ENCODE data around the gene ADSL.

The ADSL gene

DNA sequence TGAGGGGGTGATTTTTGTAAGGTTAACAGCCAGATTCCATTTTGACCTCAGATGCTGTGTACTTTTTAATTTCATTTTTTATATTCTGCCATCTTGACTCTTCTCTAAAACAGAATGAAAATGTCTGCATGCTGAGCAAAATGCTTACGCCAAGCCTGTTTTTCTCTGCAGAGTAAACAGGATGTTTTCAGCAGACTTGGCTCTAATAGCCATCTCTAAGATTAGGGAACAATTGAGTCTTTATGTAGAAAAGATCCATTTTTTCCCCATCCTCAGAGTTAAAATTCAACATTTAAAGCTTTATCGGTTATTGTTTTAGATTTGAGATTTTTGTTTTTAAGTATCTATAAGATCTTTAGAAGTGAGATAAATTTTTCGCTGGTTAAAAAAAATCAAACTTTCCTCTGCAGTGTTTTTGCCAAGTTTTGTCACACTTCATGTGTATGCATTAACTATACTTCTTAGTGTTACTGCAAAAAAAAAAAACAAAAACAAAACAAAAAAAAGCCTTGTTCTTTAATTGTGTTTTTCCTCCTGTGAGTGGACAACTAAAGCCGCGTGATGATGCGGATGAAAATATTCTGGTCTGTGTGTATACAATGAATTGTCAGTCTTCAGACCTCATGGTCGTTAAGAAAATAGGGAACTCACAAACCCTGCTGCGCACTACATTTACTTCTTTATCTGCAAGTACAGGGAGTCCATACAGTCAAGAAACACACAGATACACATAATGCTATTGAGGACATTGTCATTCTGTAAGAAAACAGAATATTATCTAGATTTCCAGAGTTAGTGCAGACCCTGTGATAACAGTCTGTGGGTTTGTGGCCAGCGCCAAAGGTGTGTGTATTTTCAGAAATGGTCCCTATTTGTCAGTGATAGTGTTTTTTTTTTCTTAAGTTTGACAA, 17.5 kb upstream of the ADSL start:
- DNase-seq, result no peak

DNA sequence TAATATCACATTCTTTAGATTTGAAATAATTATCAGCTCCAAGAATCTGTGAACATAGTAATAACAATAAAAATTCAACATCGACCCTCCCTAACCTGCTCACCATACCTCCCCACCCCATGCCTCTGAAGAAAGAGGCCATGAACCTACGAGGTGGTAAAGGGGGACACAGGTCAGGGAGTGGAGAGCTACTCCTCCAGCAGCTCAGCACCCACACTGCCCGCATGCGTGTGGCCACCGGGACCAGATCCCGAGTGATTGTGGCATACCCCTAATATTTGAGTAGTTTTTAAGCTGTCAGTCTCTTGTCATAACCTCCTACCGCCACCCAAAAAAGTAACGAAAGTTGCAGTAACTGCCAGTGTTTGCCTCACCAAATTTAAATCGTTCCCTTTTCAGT, 16.8 kb upstream of the ADSL start:
- no peak for DNase-seq

DNA sequence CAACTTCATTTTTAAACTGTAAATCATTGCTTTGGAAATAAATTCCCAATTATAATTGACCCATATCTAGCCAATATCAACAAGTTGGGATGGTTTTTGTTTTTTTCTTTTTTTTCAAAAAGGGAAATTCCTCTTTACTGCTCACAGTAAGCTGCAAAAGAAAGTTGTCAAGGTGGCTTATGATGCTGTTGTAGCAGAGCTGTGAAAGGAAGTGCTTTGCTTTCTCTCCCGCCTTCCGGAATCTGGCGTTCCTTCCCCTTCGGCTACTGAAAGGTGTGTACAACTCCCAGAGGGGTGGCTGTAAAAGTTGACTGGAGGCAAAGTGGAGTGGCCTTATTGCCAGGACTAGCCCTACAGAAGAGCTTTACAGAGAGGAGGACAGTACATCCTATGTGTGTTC, 16.2 kb upstream of the ADSL start:
- no peak for DNase-seq

DNA sequence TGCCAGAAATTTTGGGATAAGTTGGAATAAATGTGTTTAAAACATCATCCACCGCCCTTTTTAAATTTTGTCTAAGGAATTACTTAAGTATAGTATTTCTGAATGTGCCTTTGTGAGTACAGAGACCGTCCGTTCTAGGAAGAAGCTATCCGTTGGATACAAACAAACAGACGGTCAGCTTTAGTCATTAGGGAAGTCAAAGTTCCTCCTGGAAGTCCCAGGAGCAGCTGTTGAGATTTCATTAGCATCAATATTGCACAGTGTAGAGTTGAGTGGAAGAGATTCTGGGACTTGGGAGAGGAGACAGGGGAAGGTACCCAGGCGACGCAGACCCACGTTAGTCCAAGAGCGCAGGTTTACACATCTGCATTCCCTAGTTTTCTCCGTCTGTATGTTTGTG, 15.7 kb upstream of the ADSL start:
- no peak for DNase-seq

DNA sequence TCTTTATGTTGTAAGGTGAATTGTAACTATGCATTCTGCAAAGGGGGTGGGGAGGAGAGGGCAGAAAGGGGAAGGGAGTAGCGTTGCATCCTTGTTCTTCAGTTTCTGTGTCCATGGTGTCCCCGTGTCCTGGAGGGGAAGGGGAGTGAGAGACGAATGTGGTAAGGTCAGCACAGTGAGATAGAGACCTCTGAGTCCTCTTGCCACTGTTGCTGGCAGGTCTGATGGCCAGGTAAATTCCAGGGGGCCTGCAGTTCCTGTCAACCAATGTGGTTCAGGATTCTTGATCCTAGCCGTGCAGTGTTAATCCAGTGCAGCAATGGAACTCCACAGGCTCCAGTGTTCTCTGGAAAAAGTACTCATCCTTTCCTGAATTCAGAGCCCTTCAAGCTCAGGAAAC, 14.6 kb upstream of the ADSL start:
- DNase-seq, result no peak

DNA sequence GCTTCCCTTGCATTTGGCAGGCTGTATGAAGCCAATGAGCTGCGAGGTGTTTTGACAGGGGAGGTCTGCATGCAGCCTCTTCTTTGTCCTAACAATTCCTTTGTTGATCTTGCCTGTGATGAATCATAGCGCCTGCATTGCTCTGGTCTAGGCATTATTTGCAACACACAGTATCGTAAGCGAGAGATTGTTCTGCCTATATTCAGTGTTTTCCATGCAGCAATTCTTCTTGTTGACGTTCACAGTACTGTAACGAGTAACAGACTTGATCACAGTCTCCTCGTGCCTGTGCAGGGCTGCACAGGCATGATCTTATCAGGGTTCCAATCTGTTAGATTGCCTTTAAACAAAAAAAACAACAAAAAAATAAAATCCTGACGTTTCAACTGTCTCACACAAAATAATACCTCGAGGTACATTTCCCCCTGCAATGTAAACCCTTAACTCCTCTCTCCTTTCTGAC, 13.9 kb upstream of the ADSL start:
- DNase-seq, result no peak

DNA sequence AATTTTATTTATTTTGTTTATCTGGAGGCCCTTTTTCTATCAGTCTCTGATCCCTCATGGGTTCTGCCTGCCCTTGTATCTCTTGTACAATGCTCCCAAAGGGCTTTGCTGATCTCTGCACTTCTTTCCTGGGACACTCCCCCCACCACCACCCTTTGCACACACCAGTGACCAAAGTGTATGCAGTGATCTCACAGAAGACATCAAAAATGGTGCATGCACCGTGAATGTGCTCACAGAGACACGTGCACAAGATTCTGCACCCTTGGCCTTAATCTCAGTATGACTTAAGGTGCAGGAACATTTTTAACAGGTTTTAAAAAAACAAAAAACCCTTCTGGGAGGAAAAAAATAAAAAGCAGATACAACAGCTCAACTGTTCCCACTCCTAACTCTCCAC, 12.2 kb upstream of the ADSL start:
- DNase-seq, result no peak

DNA sequence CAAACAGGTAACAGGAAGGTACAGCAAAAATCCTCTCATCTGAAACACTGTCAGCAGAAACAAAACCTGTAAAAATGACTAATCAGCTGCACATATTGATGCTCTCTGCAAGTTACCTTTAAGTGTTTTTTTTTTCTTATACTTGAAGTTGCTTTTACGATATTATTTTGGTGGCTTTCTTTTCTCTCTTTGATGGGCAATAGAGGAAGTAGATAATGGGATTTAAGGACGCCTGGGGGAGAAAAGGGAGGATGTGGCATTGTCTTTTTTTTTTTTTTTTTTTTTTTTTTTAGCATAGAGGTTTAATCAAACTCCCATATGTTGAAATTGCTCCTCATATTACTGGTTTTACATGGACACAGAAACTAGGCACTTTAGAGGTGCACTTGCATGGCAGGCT, 11.4 kb upstream of the ADSL start:
- no peak for DNase-seq

DNA sequence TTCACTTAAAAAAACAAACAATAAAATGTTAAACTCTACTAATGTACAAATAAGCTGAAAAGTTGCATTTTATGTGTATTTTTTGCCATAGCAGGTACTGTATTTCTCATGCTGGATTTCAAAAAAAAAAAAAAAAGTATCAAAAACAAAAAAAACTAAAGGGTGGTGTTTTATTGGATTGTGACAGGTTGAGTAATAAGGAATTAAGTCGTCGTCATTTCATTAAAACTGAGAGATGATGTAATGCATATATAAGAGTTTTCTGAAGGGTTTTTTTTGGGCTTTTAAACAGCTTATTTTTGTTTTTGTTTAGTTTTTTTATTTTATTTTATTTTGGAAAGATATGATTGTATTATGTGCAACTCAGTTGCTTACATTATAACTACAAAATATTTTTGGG, 10.9 kb upstream of the ADSL start:
- no peak for DNase-seq

DNA sequence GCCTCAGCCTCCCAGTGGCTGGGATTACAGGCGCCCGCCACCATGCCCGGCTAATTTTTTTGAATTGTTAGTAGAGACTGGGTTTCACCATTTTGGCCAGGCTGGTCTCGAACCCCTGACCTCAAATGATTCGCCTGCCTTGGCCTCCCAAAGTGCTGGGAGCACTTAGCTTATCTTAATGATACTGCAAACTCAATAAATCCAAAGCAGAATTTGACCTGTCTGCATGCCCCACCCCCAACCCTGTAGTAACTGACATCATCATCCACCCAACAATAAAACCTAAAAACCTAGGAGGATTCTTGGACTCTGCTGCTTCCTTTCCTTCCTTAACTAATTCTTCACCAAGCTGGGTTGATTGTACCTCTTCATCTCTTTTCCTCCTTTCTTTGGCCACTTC, 6.3 kb upstream of the ADSL start:
- DNase-seq, result no peak

DNA sequence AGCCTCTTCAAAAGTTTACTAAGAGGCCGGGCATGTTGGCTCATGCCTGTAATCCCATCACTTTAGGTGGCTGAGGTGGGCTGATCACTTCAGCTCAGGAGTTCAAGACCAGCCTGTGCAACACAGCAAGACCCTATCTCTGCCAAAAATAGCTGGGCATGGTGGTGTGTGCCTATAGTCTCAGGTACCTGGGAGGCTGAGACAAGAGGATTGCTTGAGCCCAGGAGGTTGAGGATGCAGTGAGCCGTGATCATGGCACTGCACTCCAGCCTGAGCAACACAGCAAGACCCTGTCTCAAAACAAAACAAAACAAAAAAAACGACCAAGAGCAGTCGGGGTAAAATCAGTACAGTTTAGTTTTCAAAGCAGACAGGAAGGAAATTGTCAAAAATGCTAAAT, 4.7 kb upstream of the ADSL start:
- DNase-seq, result no peak

DNA sequence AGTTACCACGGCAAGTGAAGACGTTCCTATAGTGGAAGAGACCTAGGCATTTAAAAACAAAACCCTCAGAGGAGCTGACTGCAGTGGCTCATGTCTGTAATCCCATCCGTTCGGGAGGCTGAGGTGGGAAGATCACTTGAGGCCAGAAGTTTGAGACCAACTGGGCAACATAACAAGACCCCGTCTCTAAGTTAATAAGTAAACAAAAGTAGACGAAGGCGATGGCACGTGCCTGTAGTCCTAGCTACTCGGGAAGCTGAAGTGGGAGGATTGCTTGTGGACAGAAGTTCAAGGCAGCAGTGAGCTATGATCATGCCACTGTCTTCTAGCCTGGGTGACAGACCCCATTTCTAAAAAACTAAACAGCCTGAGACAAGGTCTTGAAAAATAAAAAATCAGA, 3.8 kb upstream of the ADSL start:
- DNase-seq, result no peak

DNA sequence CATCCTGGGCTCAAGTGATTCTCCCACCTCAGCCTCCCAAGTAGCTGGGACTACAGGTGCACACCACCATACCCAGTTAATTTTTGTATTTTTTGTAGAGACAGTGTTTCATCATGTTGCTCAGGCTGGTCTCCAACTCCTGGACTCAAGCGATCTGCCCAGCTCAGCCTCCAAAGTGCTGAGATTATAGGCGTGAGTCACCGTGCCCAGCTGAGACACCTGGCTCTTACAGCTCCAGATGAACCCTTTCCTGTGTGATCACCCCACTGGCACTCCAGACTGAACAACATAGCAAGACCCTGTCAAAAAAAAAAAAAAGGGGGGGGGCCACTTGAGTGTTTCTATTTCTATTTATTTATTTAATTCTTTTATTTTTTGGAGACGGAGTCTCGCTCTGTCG, 1.0 kb upstream of the ADSL start:
- no peak for DNase-seq

DNA sequence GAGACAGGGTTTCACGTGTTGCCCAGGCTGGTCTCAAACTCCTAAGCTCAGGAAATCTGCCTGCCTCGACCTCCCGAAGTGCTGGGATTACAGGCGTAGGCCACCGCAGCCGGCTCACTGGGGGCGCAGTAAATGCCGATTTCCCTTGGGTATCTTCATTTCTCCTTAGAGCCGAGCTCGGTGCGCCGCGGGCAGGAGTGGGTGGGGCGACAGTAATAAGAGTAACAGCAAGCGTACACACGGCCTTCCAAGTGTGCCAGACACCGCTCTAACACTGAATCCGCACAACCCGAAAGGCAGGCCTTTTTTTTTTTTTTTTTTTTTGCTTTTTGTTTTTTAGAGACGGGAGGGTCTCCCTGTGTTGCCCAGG, 500 bp upstream of the ADSL start:
- DNase-seq, result no peak

DNA sequence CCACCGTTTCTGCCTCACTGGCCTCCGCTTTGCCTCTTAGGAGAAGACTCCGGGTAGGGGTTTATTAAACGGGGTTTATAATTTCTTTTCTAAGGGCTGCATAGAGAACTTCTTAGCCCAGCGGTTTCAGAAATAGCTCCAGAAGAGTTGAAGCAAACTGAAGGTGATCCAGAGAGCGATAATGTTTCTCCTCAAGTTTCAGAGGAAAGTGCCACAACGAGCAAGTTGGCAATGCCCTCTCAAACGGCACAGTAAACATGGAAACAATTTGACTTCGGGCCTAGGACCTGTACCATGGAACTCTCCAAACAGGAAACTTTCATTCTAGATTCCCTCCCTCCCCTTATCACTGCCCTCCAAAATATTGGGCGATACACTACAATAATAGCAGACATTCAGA, 1.0 kb downstream of the ADSL start:
- DNase-seq, result no peak

DNA sequence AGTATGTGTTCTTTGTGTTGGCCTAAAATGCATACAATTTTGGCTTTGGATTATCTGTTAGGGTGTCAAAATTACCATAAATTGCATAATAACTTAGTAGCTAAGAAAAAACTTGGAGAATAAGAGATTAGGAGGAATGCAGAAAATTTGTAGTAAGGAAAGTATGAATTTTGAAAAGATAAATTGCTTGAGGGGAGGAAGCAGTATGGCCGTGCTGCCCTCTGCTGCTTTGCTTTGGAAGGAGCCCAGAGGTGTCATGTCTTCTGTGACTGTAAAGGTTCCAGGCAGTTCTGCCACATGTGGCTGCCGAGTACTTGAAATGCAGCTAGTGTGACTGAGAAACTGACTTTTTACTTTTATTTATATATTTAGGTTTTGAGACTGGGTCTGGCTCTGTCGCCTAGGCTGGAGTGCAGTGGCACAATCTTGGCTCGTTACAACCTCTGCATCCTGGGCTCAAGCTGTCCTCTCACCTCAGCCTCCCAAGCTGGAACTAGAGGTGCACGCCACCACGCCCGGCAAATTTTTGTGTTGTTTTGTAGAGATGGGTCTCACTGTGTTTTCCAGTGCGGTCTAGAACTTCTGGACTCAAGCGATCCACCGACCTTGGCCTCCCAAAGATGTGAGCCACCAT, 1.8 kb downstream of the ADSL start:
- DNase-seq, result no peak

DNA sequence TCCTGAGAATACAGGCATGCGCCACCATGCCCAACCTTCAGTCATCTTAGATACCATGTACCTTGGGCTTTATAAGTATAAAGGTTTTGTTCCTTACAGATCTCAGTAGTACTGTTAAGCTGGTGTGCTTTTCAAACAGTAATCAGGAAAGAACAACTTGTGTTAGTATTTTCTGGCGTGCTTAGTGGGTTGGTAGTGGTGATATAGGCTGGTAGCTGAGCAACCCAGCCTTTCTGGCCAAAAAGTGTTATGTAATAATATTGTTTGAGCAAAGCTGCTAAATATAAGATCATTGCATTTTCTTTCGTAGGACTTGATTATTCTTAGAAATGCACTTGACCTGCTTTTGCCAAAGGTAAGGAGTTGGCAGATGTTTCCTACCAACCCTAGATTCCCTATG, 6.5 kb downstream of the ADSL start:
- no peak for DNase-seq

DNA sequence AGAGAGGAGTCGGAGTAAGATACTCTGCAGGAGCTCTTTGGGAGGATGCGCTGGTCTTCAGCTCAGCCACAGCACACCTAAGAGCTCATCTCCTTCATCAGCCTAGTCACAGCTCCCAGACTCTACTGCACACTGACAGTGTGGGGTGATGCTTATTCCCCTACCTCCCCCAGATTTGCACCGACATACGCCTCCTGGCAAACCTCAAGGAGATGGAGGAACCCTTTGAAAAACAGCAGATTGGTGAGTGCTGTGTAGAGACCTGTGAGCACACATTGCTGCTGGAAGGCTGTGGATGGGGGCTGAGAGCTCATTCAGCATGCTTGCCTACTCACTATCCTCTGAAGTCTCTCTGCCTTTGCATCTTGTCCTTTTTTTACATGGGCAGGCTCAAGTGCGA, 14.8 kb downstream of the ADSL start:
- no peak for DNase-seq

DNA sequence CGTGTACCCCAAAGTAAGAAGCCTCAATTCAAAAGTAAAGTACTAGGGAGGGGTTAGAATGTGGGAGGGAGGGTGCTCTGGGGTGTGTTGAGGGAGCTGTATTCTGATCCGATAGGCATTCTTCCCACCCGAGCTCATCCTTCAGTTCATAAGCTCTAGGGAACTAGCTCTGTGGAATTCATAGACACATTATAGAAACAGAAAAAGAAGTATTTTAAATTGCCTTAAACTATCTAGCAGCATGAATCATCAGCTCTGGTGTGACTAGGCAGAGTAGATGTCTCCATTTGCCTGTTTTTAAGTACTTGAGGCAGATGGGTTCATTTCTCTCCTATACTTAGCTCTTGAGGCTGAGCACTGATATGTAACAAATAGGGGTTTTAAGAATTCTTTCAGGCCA, 16.8 kb downstream of the ADSL start:
- DNase-seq, result no peak

DNA sequence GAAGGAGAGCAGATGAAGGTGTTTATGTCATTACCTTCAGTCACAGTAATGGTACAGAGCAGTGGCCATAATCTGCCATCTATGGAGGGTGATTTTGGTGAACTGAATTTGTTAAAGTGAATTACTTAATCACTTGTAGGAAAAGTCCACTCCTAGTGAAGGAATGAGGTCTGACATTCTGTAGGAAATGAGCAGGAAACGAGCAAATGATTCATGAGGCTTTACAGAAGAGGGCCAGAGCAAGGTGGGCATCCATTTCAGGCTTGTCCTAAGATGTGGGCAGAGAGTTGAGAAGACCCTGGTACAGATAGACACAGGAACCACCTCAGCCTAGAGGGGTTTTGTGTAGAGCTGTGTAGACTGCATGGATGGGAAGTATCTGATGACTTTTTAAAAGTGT, 18.1 kb downstream of the ADSL start:
- no peak for DNase-seq

DNA sequence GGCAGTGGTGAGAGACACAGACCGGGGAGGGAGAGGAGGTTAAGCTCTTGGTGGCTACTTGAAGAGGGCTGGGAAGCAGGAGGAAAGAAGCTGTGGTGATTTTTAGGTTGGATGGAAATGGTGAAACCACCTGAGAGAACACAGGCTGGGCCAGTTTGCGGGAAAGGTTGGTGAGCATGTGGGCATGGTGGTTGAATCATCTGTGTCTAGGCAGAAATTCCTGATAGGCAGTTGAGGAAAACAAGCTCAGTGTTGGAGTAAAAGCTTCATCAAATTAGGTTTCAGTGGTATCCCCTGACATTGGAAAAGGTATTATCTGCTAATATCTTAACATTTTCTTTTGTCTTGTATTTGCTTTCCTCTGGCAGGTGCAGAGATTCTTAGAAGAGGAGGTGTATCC, 19.8 kb downstream of the ADSL start:
- no peak for DNase-seq

DNA sequence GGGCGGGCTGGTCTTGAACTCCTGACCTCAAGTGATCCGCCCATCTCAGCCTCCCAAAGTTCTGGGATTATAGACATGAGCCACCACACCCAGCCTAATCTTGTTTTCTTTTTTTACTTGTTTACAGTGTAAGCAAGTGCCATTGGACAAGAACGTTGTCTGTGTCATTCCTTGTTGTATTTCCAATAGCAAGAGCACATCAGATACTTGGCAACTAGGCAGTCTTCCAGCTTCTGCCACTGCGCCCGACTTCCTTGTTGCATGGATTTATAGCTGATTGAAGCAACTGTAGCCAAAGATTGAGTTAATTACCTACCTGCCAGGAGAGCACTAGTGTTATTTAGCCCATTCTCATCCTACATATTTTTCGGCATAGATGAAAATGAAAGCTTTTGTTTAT, 21.0 kb downstream of the ADSL start:
- DNase-seq, result no peak

DNA sequence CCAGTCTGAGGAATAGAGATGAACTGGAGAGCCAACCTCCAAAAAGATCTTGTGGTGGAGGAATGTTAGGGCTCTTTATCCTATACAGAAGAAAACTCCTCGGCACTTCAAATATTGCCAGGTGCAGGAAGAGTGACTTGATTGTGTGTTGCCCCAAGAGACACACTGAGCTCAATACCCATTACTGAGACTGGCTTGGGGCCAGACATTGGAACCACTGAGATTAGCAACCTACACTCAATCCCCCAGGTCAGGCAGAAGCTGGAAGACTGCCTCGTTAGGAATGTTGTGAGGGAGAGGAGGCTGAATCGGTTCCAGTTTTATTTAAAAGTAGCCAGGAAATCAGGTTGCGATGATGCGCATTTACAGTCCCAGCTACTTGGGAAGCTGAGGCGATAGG, 21.7 kb downstream of the ADSL start:
- DNase-seq, result no peak

DNA sequence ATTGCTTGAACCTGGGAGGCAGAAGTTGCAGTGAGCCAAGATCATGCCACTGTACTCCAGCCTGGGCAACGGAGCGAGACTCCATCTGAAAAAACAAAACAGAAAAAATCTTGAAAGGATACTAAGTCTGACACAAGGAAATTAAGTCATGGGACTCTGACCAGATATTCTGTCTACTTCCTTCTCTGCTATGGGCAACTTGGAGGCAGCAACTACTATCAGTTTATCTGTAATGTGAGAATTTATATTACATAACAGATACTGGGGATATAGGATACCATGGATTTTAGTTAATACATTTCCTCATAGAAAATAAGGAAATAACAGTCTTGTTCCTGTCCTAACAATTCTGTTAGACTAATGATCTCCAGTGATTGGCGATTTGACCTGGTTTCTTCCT, 22.5 kb downstream of the ADSL start:
- no peak for DNase-seq

DNA sequence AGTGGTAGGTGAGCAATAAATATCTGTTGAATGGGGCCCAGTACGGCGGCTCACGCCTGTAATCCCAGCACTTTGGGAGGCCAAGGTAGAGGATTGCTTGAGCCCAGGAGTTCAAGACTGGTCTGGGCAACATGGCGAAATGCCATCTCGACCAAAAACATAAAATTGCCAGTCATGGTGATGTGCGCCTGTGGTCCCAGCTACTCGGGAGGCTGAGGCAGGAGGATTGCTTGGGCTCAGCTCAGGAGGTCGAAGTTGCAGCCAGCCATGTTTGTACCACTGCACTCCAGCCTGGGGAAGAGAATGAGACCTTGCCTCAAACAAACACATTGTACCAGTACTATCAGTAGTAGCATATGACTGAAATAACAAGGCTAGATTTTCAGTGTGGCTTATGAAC, 28.3 kb downstream of the ADSL start:
- DNase-seq, result no peak

All from NCI-H1436 treated with DMSO at 0.1 percent for 48 hours (cell line).